ENCODE data around the gene PGA3.
"Not testable (repeated sequence)": the region's sequence is repeated elsewhere in the genome, so short reads cannot be mapped to it uniquely, and the experiment has no call there.

Gene PGA3

DNA sequence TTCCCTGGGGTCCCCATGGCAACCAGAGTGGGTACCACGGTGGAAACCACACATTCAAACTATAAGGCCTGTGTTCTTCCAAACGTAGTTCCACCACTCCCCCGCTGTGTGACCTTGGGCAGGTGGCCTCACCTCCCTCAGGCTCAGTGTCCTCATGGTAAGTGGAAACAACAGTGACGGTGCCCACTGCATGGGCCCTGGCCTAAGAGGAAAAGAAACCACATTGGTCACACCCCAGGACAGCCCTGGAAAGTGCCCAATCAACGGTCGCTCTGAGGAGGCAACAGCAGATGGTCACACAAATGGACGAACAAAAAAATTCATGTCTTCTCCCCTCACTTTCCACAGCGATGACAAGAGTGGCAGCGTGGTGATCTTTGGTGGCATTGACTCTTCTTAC lies 44.8 kb downstream of the PGA3 start:
- peaks cover 2 to 25% (median 18%) of the 10 kb centered on the region in 5 donors for H3K4me1 ChIP-seq (ENCODE audit: control insufficient read depth in 5 of 5, insufficient read depth in 5 of 5, low read length in 5 of 5)
- H3K27me3 ChIP-seq (ENCODE audit: control insufficient read depth in 5 of 5, insufficient read depth in 4 of 5, low read length in 5 of 5); H3K36me3 ChIP-seq (ENCODE audit: control insufficient read depth in 5 of 5, insufficient read depth in 5 of 5, low read length in 5 of 5); H3K9ac ChIP-seq (ENCODE audit: low read length in 5 of 5); H3K4me3 ChIP-seq (ENCODE audit: low read depth in 1 of 5, low read length in 5 of 5); H3K27ac ChIP-seq (ENCODE audit: low read depth, low read length); H3K9me3 ChIP-seq (ENCODE audit: control insufficient read depth in 5 of 5, low read length in 5 of 5): not testable (repeated sequence)

DNA sequence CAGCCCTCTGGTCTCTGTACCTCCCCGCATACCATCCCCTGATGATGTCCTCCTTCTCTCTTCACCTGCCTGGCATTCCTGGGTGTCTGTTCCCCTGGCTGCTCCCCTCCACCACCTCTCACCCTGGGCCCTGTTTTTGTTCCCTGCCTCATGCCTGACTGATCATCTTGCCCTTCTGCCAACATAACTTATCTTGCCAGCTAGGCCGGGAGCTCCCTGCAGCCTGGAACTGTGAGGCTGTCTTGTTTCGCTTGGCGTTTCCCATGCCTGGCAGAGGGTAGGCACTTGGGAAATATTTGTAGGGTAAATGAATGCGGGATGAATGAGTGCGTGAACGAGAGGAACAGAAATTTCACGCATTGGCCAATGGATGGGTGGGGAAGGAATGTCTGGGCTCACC lies 45.9 kb downstream of the PGA3 start:
- not testable (repeated sequence) for H3K27me3 ChIP-seq (ENCODE audit: control insufficient read depth in 5 of 5, insufficient read depth in 4 of 5, low read length in 5 of 5); H3K9me3 ChIP-seq (ENCODE audit: control insufficient read depth in 5 of 5, low read length in 5 of 5); H3K36me3 ChIP-seq (ENCODE audit: control insufficient read depth in 5 of 5, insufficient read depth in 5 of 5, low read length in 5 of 5); H3K27ac ChIP-seq (ENCODE audit: low read depth, low read length); H3K9ac ChIP-seq (ENCODE audit: low read length in 5 of 5)
- H3K4me1 ChIP-seq (ENCODE audit: control insufficient read depth in 5 of 5, insufficient read depth in 5 of 5, low read length in 5 of 5), result peaks cover 2 to 25% (median 18%) of the 10 kb centered on the region in 5 donors
- peak overlapping the region in 1 of 5 donors; percentile 13 for H3K4me3 ChIP-seq (ENCODE audit: low read depth in 1 of 5, low read length in 5 of 5)

DNA sequence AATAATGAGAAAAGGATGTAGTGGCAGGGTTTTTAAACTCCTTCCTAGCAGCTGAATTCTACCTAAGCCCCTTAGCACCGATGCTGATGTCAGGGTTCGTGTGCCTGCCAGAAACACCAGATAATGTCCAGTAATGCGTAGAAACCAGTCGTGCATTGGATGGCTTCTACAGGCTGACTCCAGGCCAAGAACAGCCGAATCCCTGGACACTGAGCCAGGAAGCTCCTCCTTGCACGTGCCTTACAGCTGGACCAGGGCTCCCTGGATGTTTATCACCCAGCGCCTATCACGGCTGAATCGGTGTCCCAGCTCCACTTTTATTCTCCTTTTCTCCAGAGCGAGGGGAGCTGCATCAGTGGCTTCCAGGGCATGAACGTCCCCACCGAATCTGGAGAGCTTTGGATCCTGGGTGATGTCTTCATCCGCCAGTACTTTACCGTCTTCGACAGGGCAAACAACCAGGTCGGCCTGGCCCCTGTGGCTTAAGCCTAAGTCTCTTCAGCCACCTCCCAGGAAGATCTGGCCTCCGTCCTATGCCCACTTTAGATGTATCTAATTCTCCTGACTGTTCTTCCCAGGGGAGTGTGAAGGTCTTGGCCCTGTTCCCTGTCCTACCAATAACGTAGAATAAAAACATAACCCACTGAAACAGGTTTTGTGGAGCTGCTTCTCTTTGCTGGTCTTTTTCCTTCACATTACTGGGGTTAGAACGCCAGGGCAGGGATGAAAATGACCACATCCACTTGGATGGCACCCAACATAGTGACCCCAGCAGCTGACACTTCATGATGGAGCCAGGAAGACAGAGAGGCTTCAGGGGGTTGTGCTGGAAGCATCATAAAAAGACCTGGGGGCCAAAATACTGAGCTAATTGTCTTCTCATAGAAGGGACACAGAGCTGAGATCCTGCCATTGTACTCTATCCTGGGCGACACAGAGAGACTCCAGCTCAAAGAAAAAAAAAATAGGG lies 47.8 kb downstream of the PGA3 start:
- H3K9ac ChIP-seq (ENCODE audit: low read length in 5 of 5); H3K36me3 ChIP-seq (ENCODE audit: control insufficient read depth in 5 of 5, insufficient read depth in 5 of 5, low read length in 5 of 5); H3K27ac ChIP-seq (ENCODE audit: low read depth, low read length); H3K4me3 ChIP-seq (ENCODE audit: low read depth in 1 of 5, low read length in 5 of 5); H3K27me3 ChIP-seq (ENCODE audit: control insufficient read depth in 5 of 5, insufficient read depth in 4 of 5, low read length in 5 of 5); H3K9me3 ChIP-seq (ENCODE audit: control insufficient read depth in 5 of 5, low read length in 5 of 5): not testable (repeated sequence)
- peaks cover 2 to 25% (median 20%) of the 10 kb centered on the region in 5 donors for H3K4me1 ChIP-seq (ENCODE audit: control insufficient read depth in 5 of 5, insufficient read depth in 5 of 5, low read length in 5 of 5)

DNA sequence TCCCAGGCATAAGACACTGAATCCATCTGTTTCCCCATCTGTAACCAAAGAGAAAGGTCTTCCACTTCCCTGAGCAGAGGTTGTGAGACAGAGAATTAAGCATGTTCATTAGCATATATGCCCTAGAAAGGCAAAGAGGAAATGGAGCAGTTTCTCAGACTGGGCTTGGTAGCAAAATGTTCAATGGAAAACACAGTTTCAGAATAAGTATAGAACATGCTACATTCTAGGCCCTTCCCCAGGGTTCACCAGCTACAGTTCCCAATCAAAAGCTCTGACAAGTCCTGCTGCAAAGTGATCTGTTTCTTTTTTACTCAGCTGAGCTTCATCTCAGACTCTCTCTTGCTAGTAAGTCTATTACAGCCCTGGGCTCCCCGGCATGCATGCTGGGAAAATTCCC lies 49.0 kb downstream of the PGA3 start:
- not testable (repeated sequence) for H3K9ac ChIP-seq (ENCODE audit: low read length in 5 of 5); H3K9me3 ChIP-seq (ENCODE audit: control insufficient read depth in 5 of 5, low read length in 5 of 5)

DNA sequence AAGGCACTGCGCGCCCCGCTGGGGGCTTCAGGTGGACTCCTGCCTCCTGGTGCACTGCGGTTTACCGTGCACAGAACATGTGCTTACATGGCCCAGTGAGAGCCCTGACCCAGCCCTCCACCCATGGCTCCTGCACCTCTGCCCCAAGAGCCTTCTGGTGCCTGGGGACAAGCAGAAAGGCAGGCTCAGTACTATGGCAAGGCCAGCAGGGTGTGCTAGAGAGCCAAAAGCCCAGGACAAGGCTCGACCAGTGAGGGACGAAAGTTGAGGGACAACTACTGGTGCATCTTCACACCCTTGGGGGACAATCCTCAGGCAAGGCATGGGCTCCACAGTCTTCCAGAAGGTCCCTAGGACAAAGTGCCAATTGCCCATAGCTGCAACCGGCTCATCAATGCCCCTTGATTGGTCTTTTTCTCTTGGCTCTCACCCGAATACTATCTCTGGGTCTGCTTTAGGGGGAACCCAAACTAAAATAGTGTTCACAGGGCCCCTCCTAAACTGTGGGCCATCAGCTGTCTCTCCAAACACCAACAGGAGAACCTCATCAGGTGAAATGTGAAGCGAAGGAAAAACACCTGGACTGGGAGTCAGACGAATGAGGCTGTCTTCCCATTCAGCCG lies 51.2 kb downstream of the PGA3 start:
- Histone ChIP-seq H3K27ac (ENCODE audit: low read depth, low read length) (no peak overlapping the region), H3K4me1 (ENCODE audit: control insufficient read depth in 5 of 5, insufficient read depth in 5 of 5, low read length in 5 of 5) (peaks cover 0 to 19% (median 13%) of the 10 kb centered on the region in 5 donors), H3K9me3 (ENCODE audit: control insufficient read depth in 5 of 5, low read length in 5 of 5) (no peaks in the 10 kb centered on the region), H3K27me3 (ENCODE audit: control insufficient read depth in 5 of 5, insufficient read depth in 4 of 5, low read length in 5 of 5) (no peaks in the 10 kb centered on the region), H3K4me3 (ENCODE audit: low read depth in 1 of 5, low read length in 5 of 5) (no peak overlapping the region), H3K36me3 (ENCODE audit: control insufficient read depth in 5 of 5, insufficient read depth in 5 of 5, low read length in 5 of 5) (peaks cover 0 to 3% (median 0%) of the 10 kb centered on the region in 5 donors), H3K9ac (ENCODE audit: low read length in 5 of 5) (no peak overlapping the region)

More for the DNA sequence above, 49.0 kb downstream of the PGA3 start:
- peaks cover 2 to 29% (median 22%) of the 10 kb centered on the region in 5 donors for H3K4me1 ChIP-seq (ENCODE audit: control insufficient read depth in 5 of 5, insufficient read depth in 5 of 5, low read length in 5 of 5)
- H3K4me3 ChIP-seq (ENCODE audit: low read depth in 1 of 5, low read length in 5 of 5); H3K27me3 ChIP-seq (ENCODE audit: control insufficient read depth in 5 of 5, insufficient read depth in 4 of 5, low read length in 5 of 5); H3K36me3 ChIP-seq (ENCODE audit: control insufficient read depth in 5 of 5, insufficient read depth in 5 of 5, low read length in 5 of 5); H3K27ac ChIP-seq (ENCODE audit: low read depth, low read length): not testable (repeated sequence)

DNA sequence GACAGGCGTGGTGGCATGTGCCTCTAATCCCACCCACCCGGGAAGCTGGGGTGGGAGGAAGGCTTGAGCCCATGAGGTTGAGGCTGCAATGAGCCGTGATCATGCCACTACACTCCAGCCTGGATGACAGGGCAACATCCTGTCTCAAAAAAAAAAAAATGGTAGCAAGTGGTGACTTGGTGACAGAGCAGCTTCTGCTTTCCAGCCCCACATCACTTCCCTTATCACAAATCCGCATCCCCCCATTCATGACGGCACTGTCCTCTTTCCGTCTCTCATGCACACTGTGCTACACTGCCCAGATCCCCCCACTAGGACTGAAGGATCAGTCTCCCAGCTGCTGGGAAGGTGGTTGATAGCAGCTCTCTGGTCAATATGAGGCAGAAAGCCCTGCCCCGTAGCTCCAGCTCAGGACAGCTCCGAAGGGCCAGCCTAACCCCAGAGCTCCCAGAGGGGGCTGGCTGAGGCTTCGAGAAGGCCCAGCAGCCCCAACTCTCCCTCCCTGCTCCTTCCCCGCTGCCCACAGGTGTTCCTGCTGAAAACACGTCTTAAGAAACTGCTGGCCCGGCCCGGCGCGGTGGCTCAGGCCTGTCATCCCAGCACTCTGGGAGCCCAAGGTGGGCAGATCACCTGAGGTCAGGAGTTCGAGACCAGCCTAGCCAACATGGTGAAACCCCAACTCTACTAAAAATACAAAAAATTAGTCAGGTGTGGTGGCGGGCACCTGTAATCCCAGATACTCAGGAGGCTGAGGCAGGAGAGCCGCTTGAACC lies 53.6 kb downstream of the PGA3 start:
- no peak overlapping the region for H3K9ac ChIP-seq (ENCODE audit: low read length in 5 of 5)
- H3K36me3 ChIP-seq (ENCODE audit: control insufficient read depth in 5 of 5, insufficient read depth in 5 of 5, low read length in 5 of 5), result peaks cover 0 to 3% (median 0%) of the 10 kb centered on the region in 5 donors
- H3K27me3 ChIP-seq (ENCODE audit: control insufficient read depth in 5 of 5, insufficient read depth in 4 of 5, low read length in 5 of 5), result no peaks in the 10 kb centered on the region
- no peak overlapping the region for H3K4me3 ChIP-seq (ENCODE audit: low read depth in 1 of 5, low read length in 5 of 5)
- H3K4me1 ChIP-seq (ENCODE audit: control insufficient read depth in 5 of 5, insufficient read depth in 5 of 5, low read length in 5 of 5), result peaks cover 0 to 11% (median 0%) of the 10 kb centered on the region in 5 donors
- no peaks in the 10 kb centered on the region for H3K9me3 ChIP-seq (ENCODE audit: control insufficient read depth in 5 of 5, low read length in 5 of 5)
- no peak overlapping the region for H3K27ac ChIP-seq (ENCODE audit: low read depth, low read length)

DNA sequence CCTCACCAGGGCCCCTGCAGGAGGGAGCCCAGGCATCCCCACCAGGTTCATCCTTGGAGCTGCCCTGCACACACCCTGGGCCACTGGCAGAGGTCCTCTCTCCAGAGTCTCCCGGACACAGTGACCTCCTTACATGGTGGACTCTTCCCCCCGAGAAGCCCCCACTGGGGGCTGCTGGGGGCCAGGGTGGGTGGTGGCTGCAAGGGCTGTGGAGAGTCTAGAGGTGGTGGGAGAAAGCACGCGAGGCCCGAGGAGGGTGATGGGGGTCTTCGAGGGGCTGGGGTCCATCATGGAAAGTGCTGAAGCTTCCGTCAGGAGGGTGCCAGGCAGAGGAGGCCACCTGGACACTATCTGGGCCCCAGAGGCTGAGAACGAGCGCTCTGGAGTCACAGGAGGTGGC lies 55.2 kb downstream of the PGA3 start:
- no peaks in the 10 kb centered on the region for H3K9me3 ChIP-seq (ENCODE audit: control insufficient read depth in 5 of 5, low read length in 5 of 5)
- no peak overlapping the region for H3K4me3 ChIP-seq (ENCODE audit: low read depth in 1 of 5, low read length in 5 of 5)
- H3K36me3 ChIP-seq (ENCODE audit: control insufficient read depth in 5 of 5, insufficient read depth in 5 of 5, low read length in 5 of 5), result peaks cover 0 to 3% (median 0%) of the 10 kb centered on the region in 5 donors
- no peaks in the 10 kb centered on the region for H3K27me3 ChIP-seq (ENCODE audit: control insufficient read depth in 5 of 5, insufficient read depth in 4 of 5, low read length in 5 of 5)
- no peak overlapping the region for H3K9ac ChIP-seq (ENCODE audit: low read length in 5 of 5)
- no peak overlapping the region for H3K27ac ChIP-seq (ENCODE audit: low read depth, low read length)
- H3K4me1 ChIP-seq (ENCODE audit: control insufficient read depth in 5 of 5, insufficient read depth in 5 of 5, low read length in 5 of 5), result peaks cover 0 to 11% (median 0%) of the 10 kb centered on the region in 5 donors

DNA sequence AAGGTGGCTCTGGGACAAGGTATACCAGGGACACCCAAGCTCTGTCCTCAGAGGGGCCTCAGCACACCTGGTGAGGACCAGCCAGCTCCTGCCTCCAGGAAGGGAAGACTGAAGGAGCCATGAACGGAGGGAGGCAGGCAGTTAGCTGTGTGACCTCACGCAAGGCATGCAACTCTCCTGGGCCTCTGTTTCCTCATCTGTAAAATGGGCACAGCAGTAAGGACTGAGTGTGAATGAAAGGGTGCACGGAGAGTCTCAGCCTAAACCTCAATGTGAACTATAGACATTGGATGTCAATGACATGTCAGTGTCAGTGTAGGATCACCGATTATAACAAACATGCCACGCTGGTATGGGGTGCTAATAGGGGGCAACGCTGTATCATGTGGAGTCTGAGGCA lies 56.0 kb downstream of the PGA3 start:
- Histone ChIP-seq H3K4me3 (ENCODE audit: low read depth in 1 of 5, low read length in 5 of 5) (no peak overlapping the region), H3K9me3 (ENCODE audit: control insufficient read depth in 5 of 5, low read length in 5 of 5) (no peaks in the 10 kb centered on the region), H3K9ac (ENCODE audit: low read length in 5 of 5) (no peak overlapping the region), H3K36me3 (ENCODE audit: control insufficient read depth in 5 of 5, insufficient read depth in 5 of 5, low read length in 5 of 5) (peaks cover 0 to 3% (median 0%) of the 10 kb centered on the region in 5 donors), H3K27me3 (ENCODE audit: control insufficient read depth in 5 of 5, insufficient read depth in 4 of 5, low read length in 5 of 5) (no peaks in the 10 kb centered on the region), H3K27ac (ENCODE audit: low read depth, low read length) (no peak overlapping the region), H3K4me1 (ENCODE audit: control insufficient read depth in 5 of 5, insufficient read depth in 5 of 5, low read length in 5 of 5) (peaks cover 0 to 11% (median 0%) of the 10 kb centered on the region in 5 donors)
